OCI-M1 (cell line): ENCODE measurements around the gene SCAF4.
"Not testable (repeated sequence)": the region's sequence is repeated elsewhere in the genome, so short reads cannot be mapped to it uniquely, and the experiment has no call there.

Source experiments
- DNase-seq: peaks from one replicate; lab custom pipeline; 2025; lab: John Stamatoyannopoulos, UW

Gene SCAF4

DNA sequence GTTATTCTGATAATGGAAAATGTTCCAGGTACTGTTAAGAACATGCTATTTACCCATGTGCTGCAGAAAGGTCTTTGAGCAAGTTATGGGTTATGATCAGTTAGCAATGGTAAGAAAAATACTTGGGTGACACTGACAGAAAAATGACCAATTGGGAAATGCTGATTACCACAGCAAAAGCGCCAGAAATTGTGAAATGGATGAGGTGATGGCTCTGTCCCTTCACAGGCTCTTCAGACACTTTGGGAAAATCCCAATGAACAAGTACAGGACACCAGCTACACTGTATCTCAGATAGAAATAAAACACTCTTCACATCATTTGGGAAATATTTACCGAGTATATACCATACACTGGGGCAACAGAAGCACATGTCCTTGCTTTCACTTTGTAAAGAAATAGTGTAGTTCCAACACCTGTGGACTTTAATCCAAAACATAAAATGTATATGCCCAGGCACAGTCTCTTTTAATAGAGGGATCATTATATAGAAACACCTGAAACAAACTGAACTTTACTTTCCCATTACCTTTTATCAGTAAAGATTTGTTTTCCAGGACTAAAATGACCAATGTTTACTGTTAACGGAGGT, 58.5 kb downstream of the SCAF4 start:
- no peak for DNase-seq

DNA sequence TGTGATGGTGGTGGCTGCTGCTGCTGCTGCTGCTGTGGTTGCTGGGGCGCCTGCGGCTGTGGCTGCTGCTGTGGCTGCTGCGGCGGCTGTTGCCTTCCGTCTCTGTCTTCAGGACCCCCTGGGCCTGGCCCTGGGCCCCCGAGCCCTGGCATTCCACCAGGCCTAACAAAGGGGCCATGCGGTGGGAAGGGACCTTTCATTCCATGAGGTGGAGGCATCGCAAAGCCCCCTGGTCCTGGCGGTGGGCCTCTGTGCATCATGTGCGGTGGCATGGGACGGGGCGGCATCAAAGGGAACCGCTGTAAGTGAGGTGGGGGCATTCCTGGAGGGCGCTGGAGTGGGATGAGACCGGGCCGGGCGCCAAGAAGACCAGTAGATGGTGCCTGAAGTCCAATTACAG, 60.0 kb downstream of the SCAF4 start:
- no peak for DNase-seq

- DNase-seq, result no peak
Measured at GRCh38 chr21:31671146-31671716, 60.7 kb downstream of the SCAF4 start.

DNA sequence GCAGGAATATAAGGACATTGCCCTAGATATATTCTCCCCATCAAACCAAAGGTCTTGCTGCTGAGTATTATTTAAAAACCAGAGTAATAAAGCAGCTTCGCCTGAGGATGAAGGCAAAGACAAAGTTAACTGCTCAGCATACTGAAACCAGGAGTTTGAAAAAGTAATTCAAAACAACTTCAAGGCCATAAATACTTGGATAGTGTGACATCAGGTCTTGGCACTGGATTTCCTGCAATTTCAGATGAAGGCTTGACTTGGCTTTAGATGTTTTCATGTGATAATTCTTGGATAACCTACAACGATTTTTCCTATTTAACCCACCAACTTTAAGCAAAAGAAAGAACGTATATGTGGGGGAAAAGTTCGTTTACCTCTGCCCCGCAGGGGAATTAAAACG, 61.8 kb downstream of the SCAF4 start:
- DNase-seq, result no peak

GRCh38 chr21:31668651-31669491, 63.0 kb downstream of the SCAF4 start:
- no peak for DNase-seq

DNA sequence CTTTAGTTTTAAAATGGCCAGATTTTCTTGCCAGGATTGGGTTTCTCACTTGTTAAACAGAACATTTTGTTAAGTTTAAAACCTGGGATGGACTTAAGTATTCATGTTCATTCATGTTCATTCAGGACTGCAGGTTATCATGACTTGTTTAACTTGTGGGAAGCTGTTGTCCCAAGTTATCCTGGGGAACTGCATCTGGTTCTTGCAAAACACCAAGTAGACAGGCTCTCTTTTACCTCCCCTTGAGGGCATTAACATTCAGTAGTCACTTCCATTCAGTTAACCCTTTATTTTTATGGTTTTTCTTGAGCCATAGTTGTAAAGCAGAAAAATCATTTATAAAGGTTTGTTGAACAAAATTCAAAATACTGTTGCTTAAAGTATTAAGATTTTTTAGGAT, 64.3 kb downstream of the SCAF4 start:
- DNase-seq, result peak; percentile 38

GRCh38 chr21:31667132-31667531, 64.8 kb downstream of the SCAF4 start:
- no peak for DNase-seq

GRCh38 chr21:31666445-31667010, 65.4 kb downstream of the SCAF4 start:
- no peak for DNase-seq

DNA sequence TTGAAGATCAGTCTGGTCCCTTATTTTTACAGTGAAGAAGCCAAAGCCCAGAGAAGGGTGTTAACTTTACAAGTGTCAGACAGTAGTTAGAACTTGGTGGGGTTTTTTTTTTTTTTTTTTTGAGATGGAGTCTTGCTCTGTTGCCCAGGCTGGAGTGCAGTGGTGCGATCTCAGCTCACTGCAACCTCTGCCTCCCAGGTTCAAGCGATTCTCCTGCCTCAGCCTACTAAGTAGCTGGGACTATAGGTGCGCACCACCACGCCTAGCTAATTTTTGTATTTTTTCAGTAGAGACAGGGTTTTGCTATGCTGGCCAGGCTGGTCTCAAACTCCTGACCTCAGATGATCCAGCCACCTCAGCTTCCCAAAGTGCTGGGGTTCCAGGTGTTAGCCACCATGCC, 66.0 kb downstream of the SCAF4 start:
- not testable (repeated sequence) for DNase-seq

DNA sequence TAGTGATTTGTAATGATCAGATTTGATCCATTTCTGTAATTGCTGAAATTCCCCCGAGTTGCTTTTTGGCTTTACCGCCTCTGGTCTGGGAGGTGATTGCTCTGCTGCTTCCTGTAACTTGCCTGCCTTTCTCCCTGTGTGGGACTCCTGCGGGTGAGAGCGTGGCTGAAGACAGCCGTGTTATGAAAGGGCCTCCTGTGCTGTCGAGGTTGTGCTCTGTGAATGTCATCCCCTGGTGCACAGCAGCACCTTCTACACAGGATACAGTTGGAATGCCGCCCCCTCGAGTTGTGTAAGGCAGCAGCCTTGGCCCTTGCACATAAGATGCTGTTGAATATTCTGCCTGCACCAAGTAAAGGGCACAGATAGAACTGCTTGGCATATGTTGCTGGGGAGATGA, 66.5 kb downstream of the SCAF4 start:
- no peak for DNase-seq

DNA sequence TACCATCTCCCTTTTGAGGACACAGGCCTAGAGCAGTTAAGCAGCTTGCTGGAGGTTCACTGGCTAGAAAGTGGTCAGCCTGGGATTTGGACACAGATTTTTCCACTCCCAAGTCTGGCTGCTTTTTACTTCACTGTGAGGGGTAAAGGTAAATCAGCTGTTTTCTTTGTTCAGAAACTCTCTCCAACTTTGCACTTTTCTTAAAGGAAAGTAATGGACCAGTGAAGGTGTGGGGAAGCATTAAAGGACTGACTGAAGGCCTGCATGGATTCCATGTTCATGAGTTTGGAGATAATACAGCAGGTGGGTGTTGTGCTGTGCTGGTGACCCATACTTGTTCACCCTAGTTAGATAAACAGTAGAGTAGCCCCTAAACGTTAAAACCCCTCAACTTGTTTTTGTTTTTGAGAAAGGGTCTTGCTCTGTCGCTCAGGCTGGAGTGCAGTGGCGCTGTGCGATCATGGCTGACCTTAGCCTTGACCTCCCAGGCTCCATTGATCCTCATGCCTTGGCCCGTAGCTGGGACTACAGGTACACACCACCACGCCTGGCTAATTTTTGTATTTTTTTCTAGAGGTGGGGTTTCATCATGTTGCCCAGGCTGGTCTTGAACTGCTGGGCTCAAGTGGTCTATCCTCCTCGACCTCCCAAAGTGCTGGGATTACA, 68.2 kb downstream of the SCAF4 start:
- DNase-seq, result no peak

DNA sequence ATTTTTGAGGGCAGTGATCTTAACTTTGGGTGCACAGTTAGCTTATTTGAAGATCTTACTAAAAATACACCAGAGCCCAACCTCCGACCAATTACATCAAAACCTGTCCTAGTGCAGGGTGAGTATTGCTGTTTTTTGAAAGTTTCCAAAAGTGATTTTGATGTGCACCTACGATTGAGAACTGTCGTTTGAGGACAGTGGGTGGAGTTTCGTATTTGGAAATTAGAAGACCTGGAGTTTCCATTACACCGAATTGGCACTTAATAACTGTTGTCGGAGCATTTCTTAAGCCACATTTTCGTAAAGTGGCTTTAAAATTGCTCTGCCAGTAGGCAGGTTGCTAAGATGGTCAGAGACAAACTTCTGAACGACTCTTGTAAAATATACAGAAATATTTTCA, 71.3 kb downstream of the SCAF4 start:
- peak; percentile 50 for DNase-seq

DNA sequence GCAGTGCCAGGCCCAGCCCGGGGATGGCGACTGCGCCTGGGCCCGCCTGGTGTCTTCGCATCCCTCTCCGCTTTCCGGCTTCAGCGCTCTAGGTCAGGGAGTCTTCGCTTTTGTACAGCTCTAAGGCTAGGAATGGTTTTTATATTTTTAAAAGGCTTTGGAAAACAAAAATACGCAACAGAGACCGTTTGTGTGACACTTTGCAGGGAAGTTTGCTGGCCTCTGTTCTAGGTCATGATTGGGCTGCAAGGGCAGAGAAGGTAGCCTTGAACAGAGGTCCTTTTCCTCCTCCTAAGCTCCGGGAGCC, 71.7 kb downstream of the SCAF4 start:
- DNase-seq, result no peak

DNA sequence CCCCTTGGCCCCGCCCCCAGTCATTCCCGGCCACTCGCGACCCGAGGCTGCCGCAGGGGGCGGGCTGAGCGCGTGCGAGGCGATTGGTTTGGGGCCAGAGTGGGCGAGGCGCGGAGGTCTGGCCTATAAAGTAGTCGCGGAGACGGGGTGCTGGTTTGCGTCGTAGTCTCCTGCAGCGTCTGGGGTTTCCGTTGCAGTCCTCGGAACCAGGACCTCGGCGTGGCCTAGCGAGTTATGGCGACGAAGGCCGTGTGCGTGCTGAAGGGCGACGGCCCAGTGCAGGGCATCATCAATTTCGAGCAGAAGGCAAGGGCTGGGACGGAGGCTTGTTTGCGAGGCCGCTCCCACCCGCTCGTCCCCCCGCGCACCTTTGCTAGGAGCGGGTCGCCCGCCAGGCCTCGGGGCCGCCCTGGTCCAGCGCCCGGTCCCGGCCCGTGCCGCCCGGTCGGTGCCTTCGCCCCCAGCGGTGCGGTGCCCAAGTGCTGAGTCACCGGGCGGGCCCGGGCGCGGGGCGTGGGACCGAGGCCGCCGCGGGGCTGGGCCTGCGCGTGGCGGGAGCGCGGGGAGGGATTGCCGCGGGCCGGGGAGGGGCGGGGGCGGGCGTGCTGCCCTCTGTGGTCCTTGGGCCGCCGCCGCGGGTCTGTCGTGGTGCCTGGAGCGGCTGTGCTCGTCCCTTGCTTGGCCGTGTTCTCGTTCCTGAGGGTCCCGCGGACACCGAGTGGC, 72.2 kb downstream of the SCAF4 start, which contains the start of gene SOD1:
TSS of gene SOD1 (plus strand) at position 158 of the 723 bp plus-strand sequence. CDS start at position 235, 77 bp downstream.
- DNase-seq, result peak; percentile 94

- DNase-seq, result no peak
Measured at GRCh38 chr21:31659286-31659535, 72.7 kb downstream of the SCAF4 start.

GRCh38 chr21:31658053-31658452, 73.9 kb downstream of the SCAF4 start:
- DNase-seq, result peak; percentile 6

- DNase-seq, result no peak
Measured at GRCh38 chr21:31656199-31657095, 75.5 kb downstream of the SCAF4 start.

GRCh38 chr21:31654821-31655580, 76.9 kb downstream of the SCAF4 start:
- DNase-seq, result not testable (repeated sequence)

DNA sequence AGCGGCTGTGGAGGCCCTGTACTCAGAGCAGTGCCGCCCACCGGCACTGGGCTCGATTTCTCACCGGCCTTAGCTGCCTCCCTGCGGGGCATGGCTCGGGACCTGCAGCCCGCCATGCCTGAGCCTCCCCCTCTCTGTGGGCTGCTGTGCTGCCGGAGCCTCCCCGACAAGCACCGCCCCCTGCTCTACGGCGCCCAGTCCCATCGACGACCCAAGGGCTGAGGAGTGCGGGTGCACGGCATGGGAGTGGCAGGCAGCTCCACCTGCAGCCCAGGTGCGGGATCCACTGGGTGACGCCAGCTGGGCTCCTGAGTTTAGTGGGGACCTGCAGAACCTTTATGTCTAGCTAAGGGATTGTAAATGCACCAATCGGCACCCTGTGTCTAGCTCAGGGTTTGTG, 77.6 kb downstream of the SCAF4 start:
- DNase-seq, result no peak

GRCh38 chr21:31651491-31651890, 80.4 kb downstream of the SCAF4 start:
- not testable (repeated sequence) for DNase-seq
